SKM-1 (cell line): ENCODE measurements around the gene PCDHA4.
A peak's percentile ranks its signal among the peaks of the same experiment; 100 is the strongest.
"Not testable (repeated sequence)": the region's sequence is repeated elsewhere in the genome, so short reads cannot be mapped to it uniquely, and the experiment has no call there.

Source experiments
- DNase-seq: peaks from one replicate; lab custom pipeline; 2025; ENCODE audit not compliant: unreplicated experiment; lab: John Stamatoyannopoulos, UW

PCDHA4 gene

DNA sequence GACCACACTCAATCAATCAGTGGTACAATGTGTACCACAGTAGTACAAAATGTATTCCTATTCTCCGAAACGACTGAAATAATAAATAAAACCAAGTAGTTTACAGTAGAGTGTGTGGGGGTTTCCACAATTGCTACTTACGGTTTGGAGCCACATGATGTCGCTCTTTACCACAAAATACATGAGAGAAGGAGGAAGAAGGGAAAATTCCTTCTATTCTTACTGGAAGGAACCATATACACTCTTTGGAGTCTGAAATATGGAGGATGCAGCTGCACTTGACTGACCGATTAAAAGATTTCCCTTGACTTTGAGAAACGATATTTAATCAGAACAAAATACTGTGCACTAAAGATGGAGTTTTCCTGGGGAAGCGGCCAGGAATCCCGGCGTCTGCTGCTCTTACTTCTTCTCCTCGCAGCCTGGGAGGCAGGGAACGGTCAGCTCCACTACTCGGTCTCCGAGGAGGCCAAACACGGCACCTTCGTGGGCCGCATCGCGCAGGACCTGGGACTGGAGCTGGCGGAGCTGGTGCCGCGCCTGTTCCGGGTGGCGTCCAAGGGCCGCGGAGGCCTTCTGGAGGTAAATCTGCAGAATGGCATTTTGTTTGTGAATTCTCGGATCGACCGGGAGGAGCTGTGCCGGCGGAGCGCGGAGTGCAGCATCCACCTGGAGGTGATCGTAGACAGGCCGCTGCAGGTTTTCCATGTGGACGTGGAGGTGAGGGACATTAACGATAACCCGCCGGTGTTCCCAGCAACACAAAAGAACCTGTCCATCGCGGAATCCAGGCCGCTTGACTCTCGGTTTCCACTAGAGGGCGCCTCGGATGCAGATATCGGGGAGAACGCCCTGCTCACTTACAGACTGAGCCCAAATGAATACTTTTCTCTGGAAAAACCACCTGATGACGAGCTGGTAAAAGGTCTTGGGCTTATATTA, at the start of gene PCDHA4:
PCDHA4 (plus strand) TSS at position 235 of the 942 bp plus-strand sequence.
- no peak for DNase-seq

DNA sequence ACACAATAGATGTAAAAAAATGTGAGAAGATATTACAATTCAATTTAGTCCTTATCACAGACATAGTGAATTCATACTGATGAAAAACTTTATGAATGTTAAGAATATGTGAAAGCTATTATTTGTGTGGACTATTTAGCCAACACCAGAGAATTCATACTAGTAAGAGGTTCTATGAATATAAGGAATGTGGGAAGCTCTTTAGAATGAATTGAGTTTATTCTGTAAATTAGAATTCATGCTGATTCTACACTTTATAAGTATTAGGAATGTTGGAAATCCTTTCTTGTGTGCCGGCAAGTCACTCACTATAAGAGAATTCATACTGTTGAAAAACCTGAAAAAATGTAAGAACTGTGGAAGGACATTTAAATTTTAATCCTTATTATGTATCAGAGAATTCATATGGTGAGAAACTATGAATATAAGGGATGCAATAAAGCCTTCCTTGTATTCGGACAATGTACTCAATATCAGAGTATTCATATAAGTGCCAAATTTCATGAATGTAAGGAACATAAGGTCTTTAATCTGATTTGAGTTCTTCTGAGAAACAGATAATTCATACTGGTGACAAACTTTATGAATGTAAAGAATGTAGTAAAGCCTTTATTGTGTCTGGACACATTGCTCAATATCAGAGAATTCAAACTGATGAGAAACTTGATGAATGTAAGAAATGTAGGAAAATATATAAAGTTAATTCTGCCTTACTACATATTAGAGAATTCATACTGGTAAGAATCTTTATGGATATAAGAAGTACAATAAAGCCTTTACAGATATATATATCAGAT, 42.5 kb upstream of the PCDHA4 start:
- no peak for DNase-seq

DNA sequence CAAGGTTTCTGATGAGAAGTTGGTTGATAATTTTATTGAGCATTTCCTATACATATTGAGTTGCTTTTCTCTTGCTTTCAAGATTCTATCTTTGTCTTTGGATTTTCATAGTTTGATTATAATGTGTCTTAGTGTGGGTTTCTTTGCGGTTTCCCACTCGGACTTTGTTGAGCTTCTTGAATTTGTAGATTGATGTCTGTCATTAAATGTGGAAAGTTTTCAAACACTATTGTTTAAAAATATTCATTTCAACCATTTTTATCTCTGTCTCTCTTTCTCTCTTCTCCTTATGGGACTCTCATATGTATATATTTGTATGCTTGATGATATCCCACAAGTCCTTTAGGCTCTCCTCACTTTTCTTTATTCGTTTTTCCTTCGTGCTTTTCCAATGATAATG, 39.4 kb upstream of the PCDHA4 start:
- DNase-seq, result no peak

DNA sequence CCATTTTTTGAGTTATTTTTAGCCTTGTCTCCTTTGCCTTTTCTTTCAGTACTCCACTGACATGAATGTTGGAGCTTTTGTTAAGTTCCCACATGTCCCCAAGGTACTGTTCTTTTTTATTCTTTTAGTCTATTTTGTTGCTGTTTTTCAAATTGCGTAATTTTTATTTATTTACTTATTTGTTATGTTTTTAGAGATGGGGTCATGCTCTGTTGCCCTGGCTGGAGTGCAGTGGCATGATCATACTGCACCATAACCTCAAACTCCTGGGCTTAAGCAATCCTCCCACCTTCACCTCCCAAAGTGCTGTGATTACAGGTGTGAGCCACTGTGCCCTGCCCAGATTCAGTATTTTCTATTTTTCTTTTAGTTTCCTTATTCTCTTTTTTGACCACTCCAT, 26.4 kb upstream of the PCDHA4 start:
- no peak for DNase-seq

DNA sequence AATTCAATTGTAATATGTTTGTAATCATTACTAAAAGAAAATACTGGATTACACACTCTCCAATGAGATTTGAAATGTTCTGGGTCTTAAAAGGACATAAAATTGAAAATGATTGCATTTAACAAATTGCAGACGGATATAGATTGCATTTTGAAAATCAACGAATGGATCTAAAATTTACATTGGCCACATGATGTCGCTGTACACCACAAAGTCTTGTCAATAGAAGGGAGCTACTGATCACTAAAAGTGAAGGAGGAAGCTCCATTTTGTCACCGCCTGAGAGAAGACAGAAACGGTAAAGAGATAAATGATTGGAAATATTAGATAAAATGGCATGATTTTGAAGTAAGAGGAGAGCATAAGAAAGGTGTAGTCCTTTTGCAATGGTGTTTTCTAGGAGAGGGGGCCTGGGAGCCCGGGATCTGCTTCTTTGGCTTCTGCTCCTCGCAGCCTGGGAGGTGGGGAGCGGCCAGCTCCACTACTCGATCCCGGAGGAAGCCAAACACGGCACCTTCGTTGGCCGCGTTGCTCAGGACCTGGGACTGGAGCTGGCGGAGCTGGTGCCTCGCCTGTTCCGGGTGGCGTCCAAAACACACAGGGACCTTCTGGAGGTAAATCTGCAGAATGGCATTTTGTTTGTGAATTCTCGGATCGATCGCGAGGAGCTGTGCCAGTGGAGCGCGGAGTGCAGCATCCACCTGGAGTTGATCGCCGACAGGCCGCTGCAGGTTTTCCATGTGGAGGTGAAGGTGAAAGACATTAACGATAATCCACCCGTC, 20.8 kb upstream of the PCDHA4 start, which contains the start of gene PCDHA1:
PCDHA1 (plus strand) TSS at position 236 of the 782 bp plus-strand sequence.
- DNase-seq, result peak; percentile 46

DNA sequence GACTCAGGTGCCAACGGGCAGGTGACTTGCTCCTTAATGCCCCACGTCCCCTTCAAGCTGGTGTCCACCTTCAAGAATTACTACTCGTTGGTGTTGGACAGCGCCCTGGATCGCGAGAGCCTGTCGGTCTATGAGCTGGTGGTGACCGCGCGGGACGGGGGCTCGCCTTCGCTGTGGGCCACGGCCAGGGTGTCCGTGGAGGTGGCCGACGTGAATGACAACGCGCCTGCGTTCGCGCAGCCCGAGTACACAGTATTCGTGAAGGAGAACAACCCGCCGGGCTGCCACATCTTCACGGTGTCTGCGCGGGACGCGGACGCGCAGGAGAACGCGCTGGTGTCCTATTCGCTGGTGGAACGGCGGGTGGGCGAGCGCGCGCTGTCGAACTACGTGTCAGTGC, 19.4 kb upstream of the PCDHA4 start:
- DNase-seq, result not testable (repeated sequence)

DNA sequence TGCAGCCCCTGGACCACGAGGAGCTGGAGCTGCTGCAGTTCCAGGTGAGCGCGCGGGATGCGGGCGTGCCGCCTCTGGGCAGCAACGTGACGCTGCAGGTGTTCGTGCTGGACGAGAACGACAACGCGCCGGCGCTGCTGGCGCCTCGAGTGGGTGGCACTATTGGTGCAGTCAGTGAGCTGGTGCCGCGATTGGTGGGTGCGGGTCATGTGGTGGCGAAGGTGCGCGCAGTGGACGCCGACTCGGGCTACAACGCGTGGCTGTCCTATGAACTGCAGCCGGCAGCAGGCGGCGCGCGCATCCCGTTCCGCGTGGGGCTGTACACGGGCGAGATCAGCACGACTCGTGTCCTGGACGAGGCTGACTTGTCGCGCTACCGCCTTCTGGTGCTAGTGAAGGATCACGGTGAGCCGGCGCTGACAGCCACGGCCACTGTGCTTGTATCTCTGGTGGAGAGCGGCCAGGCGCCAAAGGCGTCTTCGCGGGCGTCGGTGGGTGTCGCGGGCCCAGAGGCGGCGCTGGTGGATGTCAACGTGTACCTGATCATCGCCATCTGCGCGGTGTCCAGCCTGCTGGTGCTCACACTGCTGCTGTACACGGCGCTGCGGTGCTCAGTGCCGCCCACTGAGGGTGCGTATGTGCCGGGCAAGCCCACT, 18.9 kb upstream of the PCDHA4 start:
- not testable (repeated sequence) for DNase-seq

DNA sequence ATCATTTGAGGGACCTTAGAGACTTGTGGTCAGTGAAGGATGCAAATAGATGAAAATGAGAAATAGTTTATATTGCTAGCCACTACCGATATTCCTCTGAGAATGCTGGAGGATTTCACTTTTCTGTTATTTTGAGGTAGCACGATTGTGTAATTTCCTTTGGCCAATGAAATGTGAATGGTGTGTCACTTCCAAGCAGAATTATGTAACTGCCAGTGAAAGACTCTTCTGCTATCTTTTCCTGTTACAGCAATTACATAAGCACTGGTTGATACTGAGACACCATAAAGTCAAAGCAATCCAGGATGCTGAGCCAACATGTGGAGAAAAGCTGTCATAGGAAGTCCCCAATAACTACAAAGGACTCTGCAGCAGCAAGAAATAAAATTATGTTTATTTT, 15.8 kb upstream of the PCDHA4 start:
- DNase-seq, result peak; percentile 84

DNA sequence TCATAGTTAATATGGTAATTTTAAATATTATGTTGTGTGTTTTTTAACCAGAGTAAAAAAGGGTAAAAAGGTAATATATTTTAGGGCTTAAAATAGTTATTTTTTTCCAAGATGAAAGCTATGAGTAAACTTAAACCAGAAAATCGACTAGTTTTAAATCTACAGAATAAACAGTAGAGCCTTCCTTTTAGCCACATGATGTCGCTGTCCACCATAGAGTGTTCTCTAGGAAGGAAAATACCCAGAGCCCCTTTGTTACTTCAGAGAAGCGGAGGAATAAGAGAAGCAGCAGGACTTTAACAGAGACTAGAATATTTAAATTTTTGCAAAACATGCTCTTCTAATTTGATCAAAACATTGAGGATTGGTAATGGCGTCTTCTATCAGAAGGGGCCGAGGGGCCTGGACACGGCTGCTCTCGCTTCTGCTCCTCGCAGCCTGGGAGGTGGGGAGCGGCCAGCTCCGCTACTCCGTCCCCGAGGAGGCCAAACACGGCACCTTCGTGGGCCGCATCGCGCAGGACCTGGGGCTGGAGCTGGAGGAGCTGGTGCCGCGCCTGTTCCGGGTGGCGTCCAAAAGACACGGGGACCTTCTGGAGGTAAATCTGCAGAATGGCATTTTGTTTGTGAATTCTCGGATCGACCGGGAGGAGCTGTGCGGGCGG, 12.1 kb upstream of the PCDHA4 start, which contains the start of gene PCDHA2:
PCDHA2 (plus strand) TSS at position 258 of the 664 bp plus-strand sequence.
- DNase-seq, result no peak

DNA sequence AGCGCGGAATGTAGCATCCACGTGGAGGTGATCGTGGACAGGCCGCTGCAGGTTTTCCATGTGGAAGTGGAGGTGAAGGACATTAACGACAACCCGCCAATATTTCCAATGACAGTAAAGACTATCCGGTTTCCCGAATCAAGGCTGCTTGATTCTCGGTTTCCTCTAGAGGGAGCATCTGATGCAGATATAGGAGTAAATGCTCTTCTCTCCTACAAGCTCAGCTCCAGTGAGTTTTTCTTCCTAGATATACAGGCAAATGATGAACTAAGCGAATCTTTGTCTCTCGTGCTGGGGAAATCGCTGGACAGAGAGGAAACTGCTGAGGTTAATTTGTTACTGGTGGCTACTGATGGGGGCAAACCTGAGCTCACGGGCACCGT, 11.6 kb upstream of the PCDHA4 start:
- DNase-seq, result no peak

DNA sequence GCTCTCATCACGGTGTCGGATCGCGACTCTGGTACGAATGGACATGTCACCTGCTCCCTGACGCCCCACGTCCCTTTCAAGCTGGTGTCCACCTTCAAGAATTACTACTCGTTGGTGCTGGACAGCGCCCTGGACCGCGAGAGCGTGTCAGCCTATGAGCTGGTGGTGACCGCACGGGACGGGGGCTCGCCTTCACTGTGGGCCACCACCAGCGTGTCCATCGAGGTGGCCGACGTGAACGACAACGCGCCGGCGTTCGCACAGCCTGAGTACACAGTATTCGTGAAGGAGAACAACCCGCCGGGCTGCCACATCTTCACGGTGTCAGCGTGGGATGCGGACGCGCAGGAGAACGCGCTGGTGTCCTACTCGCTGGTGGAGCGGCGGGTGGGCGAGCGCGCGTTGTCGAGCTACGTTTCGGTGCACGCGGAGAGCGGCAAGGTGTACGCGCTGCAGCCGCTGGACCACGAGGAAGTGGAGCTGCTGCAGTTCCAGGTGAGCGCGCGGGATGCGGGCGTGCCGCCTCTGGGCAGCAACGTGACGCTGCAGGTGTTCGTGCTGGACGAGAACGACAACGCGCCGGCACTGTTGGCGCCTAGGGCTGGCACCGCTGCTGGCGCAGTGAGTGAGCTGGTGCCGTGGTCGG, 10.7 kb upstream of the PCDHA4 start:
- not testable (repeated sequence) for DNase-seq

DNA sequence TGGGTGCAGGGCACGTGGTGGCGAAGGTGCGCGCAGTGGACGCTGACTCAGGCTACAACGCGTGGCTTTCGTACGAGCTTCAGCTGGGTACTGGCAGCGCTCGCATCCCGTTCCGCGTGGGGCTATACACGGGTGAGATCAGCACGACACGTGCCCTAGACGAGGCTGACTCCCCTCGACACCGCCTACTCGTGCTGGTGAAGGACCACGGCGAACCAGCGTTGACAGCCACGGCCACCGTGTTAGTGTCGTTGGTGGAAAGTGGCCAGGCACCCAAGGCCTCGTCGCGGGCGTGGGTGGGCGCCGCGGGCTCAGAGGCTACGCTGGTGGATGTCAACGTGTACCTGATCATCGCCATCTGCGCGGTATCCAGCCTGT, 10.2 kb upstream of the PCDHA4 start:
- DNase-seq, result no peak

DNA sequence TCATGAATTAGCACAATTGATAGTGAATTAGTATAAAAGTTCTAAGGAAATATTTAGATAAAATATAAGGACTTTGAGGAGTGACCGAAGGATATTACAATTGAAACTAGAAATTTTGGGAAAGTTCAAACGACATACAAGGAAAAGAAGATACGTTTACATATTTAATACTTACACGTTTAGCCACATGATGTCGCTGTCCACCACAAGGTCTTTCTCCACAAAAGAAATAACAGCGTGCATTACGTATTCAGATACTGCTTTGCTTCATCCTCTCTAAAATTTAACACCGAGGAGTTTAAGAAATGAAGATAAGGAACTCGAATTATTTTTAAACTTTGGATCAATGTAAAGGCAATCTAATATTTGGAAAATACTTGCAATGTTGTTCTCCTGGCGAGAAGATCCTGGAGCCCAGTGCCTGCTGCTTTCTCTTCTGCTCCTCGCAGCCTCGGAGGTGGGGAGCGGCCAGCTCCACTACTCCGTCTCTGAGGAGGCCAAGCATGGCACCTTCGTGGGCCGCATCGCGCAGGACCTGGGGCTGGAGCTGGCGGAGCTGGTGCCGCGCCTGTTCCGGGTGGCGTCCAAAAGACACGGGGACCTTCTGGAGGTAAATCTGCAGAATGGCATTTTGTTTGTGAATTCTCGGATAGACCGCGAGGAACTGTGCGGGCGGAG, 5.9 kb upstream of the PCDHA4 start, which contains the start of gene PCDHA3:
PCDHA3 (plus strand) TSS at position 242 of the 678 bp plus-strand sequence.
- no peak for DNase-seq

DNA sequence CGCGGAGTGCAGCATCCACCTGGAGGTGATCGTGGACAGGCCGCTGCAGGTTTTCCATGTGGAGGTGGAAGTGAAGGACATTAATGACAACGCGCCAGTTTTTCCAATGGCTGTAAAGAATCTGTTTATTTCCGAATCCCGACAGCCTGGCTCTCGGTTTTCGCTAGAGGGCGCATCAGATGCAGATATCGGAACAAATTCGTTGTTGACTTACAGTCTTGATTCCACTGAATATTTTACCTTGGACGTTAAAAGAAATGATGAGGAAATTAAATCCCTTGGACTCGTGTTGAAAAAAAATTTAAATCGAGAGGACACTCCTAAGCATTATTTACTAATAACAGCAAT, 5.4 kb upstream of the PCDHA4 start:
- DNase-seq, result no peak

DNA sequence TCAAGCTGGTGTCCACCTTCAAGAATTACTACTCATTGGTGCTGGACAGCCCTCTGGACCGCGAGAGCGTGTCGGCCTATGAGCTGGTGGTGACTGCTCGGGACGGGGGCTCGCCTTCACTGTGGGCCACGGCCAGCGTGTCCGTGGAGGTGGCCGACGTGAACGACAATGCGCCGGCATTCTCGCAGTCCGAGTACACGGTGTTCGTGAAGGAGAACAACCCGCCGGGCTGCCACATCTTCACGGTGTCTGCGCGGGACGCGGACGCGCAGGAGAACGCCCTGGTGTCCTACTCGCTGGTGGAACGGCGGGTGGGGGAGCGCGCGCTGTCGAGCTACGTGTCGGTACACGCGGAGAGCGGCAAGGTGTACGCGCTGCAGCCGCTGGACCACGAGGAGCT, 4.5 kb upstream of the PCDHA4 start:
- DNase-seq, result not testable (repeated sequence)

DNA sequence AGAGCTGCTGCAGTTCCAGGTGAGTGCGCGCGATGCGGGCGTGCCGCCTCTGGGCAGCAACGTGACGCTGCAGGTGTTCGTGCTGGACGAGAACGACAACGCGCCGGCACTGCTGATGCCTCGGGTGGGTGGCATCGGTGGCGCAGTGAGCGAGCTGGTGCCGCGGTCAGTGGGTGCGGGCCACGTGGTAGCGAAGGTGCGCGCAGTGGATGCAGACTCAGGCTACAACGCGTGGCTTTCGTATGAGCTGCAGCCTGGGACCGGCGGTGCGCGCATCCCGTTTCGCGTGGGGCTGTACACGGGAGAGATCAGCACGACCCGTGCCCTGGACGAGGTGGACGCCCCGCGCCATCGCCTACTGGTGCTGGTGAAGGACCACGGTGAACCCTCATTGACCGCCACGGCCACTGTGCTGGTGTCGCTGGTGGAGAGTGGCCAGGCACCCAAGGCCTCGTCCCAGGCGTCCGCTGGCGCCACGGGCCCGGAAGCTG, 4.0 kb upstream of the PCDHA4 start:
- DNase-seq, result no peak

DNA sequence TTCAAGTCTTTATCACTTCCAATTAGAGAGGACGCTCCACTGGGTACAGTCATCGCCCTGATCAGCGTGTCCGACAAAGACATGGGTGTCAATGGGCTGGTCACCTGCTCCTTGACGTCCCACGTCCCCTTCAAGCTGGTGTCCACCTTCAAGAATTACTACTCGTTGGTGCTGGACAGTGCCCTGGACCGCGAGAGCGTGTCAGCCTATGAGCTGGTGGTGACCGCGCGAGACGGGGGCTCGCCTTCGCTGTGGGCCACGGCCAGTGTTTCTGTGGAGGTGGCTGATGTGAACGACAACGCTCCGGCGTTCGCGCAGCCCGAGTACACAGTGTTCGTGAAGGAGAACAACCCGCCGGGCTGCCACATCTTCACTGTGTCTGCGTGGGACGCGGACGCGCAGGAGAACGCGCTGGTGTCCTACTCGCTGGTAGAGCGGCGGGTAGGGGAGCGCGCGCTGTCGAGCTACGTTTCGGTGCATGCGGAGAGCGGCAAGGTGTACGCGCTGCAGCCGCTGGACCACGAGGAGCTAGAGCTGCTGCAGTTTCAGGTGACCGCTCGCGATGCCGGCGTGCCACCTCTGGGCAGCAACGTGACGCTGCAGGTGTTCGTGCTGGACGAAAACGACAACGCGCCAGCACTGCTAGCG, 1.5 kb downstream of the PCDHA4 start:
- not testable (repeated sequence) for DNase-seq

DNA sequence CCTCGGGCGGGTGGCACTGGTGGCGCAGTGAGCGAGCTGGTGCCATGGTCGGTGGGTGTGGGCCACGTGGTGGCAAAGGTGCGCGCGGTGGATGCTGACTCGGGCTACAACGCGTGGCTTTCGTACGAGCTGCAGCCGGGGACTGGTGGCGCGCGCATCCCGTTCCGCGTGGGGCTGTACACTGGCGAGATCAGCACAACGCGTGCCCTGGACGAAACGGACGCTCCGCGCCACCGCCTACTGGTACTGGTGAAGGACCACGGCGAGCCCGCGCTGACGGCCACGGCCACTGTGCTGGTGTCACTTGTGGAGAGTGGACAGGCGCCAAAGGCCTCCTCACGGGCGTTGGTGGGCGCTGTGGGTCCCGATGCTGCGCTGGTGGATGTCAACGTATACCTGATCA, 2.0 kb downstream of the PCDHA4 start:
- no peak for DNase-seq
